Measurements from ENCODE around the gene RYR1.

DNA sequence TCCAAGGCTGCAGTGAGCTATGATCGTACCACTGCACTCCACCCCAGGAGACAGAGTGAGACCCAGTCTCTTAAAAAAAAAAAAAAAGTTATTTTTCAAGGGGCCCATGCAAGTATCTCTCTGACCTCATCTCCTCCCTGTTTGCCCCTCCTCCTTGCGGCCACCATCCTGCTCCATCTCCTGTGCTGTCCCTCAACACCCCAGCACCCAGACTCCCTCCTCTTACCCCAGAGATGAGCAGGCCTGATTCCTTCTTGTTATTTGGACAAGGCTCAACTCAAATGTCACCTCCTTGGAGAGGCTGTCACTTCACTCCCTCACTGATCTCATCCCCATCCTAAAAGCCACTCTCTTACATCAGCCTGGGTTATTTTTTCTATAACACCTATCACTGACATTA, 4.4 kb downstream of the RYR1 start:
- TF ChIP-seq, protein P1, sequence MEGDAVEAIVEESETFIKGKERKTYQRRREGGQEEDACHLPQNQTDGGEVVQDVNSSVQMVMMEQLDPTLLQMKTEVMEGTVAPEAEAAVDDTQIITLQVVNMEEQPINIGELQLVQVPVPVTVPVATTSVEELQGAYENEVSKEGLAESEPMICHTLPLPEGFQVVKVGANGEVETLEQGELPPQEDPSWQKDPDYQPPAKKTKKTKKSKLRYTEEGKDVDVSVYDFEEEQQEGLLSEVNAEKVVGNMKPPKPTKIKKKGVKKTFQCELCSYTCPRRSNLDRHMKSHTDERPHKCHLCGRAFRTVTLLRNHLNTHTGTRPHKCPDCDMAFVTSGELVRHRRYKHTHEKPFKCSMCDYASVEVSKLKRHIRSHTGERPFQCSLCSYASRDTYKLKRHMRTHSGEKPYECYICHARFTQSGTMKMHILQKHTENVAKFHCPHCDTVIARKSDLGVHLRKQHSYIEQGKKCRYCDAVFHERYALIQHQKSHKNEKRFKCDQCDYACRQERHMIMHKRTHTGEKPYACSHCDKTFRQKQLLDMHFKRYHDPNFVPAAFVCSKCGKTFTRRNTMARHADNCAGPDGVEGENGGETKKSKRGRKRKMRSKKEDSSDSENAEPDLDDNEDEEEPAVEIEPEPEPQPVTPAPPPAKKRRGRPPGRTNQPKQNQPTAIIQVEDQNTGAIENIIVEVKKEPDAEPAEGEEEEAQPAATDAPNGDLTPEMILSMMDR (IDR thresholded peaks at IDR 0.05; ENCODE audit: low read depth, low read length, poor library complexity, severe bottlenecking), result no peak
- TF ChIP-seq EZH2phosphoT487 (IDR thresholded peaks at IDR 0.05; ENCODE audit: borderline replicate concordance, low read length), result no peak
